Stimulated activated CD4-positive, alpha-beta T cell treated with anti-CD3 and anti-CD28 coated beads, Interleukin-1b, Interleukin-23, amount 100 ng/mL, for 1 hour (primary cell): ENCODE data around the gene RSU1.

Experiments
- DNase-seq, 2 donors: peaks; one replicate each; pipeline ENCODE4 v3.0.0-alpha.2; 2020; ENCODE audit warnings: low read depth in 2 of 2

The RSU1 gene

GRCh38 chr10:16741540-16741939 lies 75.7 kb downstream of the RSU1 start:
- no peak for DNase-seq

GRCh38 chr10:16737420-16737819 lies 79.8 kb downstream of the RSU1 start:
- no peak for DNase-seq

GRCh38 chr10:16735671-16736070 lies 81.6 kb downstream of the RSU1 start:
- DNase-seq: no peak

- DNase-seq: no peak
These were observed 84.8 kb downstream of the RSU1 start for GRCh38 chr10:16732376-16732775.

GRCh38 chr10:16728266-16728665 lies 89.0 kb downstream of the RSU1 start:
- DNase-seq: no peak

- no peak for DNase-seq
These were observed 89.6 kb downstream of the RSU1 start for GRCh38 chr10:16727666-16728065.

- no peak for DNase-seq
These were observed 92.7 kb downstream of the RSU1 start for GRCh38 chr10:16724509-16724908.

- DNase-seq: no peak
These were observed 96.4 kb downstream of the RSU1 start for GRCh38 chr10:16720812-16721211.

- DNase-seq: no peak
These were observed 99.4 kb downstream of the RSU1 start for GRCh38 chr10:16717622-16718395.

- no peak for DNase-seq
These were observed 101.2 kb downstream of the RSU1 start for GRCh38 chr10:16716051-16716450.

GRCh38 chr10:16713290-16713689 lies 103.9 kb downstream of the RSU1 start:
- DNase-seq: no peak

GRCh38 chr10:16712883-16713282 lies 104.3 kb downstream of the RSU1 start:
- no peak for DNase-seq

GRCh38 chr10:16700331-16700730 lies 116.9 kb downstream of the RSU1 start:
- DNase-seq: no peak

- no peak for DNase-seq
These were observed 117.7 kb downstream of the RSU1 start for GRCh38 chr10:16699435-16700057.

- no peak for DNase-seq
These were observed 118.8 kb downstream of the RSU1 start for GRCh38 chr10:16698461-16698860.

GRCh38 chr10:16690417-16690816 lies 126.8 kb downstream of the RSU1 start:
- DNase-seq: no peak

GRCh38 chr10:16689696-16690095 lies 127.5 kb downstream of the RSU1 start:
- no peak for DNase-seq

- no peak for DNase-seq
These were observed 128.0 kb downstream of the RSU1 start for GRCh38 chr10:16689227-16689626.

- DNase-seq: no peak
These were observed 130.9 kb downstream of the RSU1 start for GRCh38 chr10:16686054-16686902.

- DNase-seq: no peak
These were observed 131.7 kb downstream of the RSU1 start for GRCh38 chr10:16685551-16685950.

GRCh38 chr10:16681521-16681920 lies 135.7 kb downstream of the RSU1 start:
- DNase-seq: no peak

GRCh38 chr10:16679511-16679910 lies 137.7 kb downstream of the RSU1 start:
- DNase-seq: no peak

- no peak for DNase-seq
These were observed 141.9 kb downstream of the RSU1 start for GRCh38 chr10:16675334-16675733.
